ENCODE data around the gene STPG3.
"Not testable (repeated sequence)": the region's sequence is repeated elsewhere in the genome, so short reads cannot be mapped to it uniquely, and the experiment has no call there.

The STPG3 gene

DNA sequence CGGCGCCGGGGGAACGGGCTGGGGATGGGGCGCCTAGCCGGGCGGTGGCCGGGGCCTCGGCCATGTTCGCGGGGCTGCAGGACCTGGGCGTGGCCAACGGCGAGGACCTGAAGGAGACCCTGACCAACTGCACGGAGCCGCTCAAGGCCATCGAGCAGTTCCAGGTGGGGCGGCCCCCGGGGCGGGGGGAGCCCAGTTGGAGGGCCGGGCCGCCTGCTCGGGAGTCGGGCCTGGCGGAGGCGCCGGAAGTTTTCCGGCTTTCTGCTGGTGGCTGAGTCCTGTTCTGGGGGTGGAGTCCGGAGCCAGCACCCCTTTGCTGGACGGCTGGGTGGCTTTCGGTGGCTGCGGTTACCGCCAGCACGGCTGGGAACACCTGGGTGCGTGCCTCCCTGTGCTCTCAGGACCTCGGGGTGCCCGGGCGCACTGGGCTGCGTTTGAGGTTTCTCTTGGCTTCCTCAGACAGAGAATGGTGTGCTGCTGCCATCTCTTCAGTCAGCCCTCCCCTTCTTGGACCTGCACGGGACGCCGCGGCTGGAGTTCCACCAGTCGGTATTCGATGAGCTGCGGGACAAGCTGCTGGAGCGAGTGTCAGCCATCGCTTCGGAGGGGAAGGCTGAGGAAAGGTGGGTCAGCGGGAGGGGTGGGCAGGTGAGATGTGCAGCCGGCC lies 4.5 kb downstream of the STPG3 start:
- in situ Hi-C loops (cut with MboI; ENCODE audit: low sequenced_read_pairs, unreplicated experiment) = no loop called here
- TF ChIP-seq, protein P1, sequence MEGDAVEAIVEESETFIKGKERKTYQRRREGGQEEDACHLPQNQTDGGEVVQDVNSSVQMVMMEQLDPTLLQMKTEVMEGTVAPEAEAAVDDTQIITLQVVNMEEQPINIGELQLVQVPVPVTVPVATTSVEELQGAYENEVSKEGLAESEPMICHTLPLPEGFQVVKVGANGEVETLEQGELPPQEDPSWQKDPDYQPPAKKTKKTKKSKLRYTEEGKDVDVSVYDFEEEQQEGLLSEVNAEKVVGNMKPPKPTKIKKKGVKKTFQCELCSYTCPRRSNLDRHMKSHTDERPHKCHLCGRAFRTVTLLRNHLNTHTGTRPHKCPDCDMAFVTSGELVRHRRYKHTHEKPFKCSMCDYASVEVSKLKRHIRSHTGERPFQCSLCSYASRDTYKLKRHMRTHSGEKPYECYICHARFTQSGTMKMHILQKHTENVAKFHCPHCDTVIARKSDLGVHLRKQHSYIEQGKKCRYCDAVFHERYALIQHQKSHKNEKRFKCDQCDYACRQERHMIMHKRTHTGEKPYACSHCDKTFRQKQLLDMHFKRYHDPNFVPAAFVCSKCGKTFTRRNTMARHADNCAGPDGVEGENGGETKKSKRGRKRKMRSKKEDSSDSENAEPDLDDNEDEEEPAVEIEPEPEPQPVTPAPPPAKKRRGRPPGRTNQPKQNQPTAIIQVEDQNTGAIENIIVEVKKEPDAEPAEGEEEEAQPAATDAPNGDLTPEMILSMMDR (IDR thresholded peaks at IDR 0.05; ENCODE audit: borderline replicate concordance, control extremely low read depth, extremely low read depth, insufficient read depth, missing control alignments) = no peak
- DNase-seq (ENCODE audit: low spot score) = no peak

DNA sequence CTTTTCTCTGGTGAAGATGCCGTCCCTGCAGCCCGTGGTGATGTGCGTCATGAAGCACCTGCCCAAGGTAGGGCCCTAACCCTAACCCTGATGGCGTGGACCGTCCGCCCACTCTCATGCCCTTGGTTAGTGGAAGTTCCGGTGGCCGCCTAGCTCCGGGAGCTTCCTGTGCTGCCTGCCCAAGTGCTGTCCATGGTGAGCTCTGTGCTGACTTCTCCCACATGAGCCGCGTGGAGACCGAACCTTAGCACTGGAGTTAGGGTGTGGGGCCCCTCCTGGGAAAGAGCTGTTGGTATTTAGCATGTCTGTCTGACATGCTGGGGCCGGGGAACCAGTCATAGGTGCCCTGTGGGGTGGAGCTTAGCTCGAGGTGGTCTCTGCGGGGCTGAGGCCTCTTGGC lies 5.3 kb downstream of the STPG3 start:
- DNase-seq (ENCODE audit: low spot score) = no peak
- in situ Hi-C loops (cut with MboI; ENCODE audit: low sequenced_read_pairs, unreplicated experiment) = no loop called here
- TF ChIP-seq, protein P1 (IDR thresholded peaks at IDR 0.05; ENCODE audit: borderline replicate concordance, control extremely low read depth, extremely low read depth, insufficient read depth, missing control alignments) = no peak

DNA sequence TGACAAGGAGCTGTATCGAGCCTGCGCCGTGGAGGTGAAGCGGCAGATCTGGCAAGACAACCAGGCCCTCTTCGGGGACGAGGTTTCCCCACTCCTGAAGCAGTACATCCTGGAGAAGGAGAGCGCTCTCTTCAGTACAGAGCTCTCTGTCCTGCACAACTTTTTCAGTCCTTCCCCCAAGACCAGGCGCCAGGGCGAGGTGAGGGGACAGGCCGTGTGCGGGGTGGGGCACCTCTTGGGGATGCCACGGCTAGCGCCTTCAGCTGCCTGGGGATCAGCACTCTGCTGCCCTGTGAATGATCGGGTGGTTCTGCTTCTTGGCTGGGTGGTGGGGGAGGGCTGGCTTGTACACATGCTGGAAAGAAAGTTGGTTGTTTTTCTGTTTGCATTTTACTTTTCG lies 5.8 kb downstream of the STPG3 start:
- no peak for DNase-seq (ENCODE audit: low spot score)
- TF ChIP-seq, protein P1 (IDR thresholded peaks at IDR 0.05; ENCODE audit: borderline replicate concordance, control extremely low read depth, extremely low read depth, insufficient read depth, missing control alignments) = no peak
- in situ Hi-C loops (cut with MboI; ENCODE audit: low sequenced_read_pairs, unreplicated experiment) = no loop called here

DNA sequence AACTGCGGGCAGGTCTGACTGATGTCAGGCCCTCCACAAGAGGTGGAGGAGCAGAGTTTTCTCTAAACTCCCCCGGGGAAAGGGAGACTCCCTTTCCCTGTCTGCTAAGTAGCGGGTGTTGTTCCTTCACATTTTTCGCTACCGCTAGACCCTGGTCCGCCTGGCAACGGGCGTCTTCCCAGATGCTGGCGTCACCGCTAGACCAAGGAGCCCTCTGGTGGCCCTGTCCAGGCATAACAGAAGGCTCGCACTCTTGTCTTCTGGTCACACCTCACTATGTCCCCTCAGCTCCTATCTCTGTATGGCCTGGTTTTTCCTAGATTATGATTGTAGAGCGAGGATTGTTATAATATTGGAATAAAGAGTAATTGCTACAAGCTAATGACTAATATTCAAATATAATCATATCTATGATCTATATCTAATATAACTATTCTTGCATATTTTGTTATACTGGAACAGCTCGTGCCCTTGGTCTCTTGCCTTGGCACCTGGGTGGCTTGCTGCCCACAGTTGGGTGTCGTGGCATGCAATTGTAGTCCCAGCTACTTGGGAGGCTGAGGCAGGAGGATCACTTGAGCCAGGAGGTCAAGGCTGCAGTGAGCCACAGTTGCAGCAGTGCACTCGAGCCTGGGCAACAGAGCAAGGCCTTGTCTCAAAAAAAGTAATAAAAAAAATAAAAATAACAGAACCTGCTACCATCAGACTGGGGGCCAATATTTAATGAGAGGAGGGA lies 11.3 kb downstream of the STPG3 start:
- in situ Hi-C loops (cut with MboI; ENCODE audit: low sequenced_read_pairs, unreplicated experiment); DNase-seq (ENCODE audit: low spot score): not testable (repeated sequence)

DNA sequence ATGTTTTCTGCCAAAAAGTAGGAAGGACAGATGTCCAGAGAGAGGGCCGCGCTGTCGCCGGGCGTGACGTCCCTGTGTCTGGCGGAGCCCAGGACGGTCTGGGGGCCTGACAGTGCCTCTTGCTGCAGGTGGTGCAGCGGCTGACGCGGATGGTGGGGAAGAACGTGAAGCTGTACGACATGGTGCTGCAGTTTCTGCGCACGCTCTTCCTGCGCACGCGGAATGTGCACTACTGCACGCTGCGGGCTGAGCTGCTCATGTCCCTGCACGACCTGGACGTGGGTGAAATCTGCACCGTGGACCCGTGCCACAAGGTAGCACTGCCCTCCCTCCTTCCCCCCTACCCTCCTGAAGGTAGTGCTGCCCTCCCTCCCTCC lies 11.8 kb downstream of the STPG3 start:
- TF ChIP-seq, protein P1 (IDR thresholded peaks at IDR 0.05; ENCODE audit: borderline replicate concordance, control extremely low read depth, extremely low read depth, insufficient read depth, missing control alignments) = no peak
- in situ Hi-C loops (cut with MboI; ENCODE audit: low sequenced_read_pairs, unreplicated experiment) = no loop called here
- DNase-seq (ENCODE audit: low spot score) = no peak

DNA sequence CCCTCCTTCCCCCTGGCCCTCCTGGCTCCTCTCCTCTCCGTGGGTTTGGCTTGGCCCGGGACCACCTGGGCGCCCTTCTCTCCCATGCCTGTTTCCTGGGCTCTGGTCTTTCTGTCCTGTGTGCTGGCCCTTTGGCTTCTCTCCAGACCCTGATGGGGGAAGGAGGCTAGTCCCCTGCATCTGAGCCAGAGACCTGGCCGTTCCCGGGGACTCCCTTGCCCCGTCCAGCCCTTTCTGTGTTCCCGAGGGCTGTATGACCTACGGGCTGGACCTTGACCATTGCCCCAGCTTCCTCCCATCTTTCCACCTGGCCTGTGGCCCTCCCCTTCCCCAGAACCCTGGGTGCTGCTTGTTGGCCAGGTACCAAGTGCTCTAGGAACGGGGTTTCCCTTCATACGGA lies 12.4 kb downstream of the STPG3 start:
- in situ Hi-C loops (cut with MboI; ENCODE audit: low sequenced_read_pairs, unreplicated experiment) = no loop called here
- TF ChIP-seq, protein P1 (IDR thresholded peaks at IDR 0.05; ENCODE audit: borderline replicate concordance, control extremely low read depth, extremely low read depth, insufficient read depth, missing control alignments) = no peak
- no peak for DNase-seq (ENCODE audit: low spot score)

DNA sequence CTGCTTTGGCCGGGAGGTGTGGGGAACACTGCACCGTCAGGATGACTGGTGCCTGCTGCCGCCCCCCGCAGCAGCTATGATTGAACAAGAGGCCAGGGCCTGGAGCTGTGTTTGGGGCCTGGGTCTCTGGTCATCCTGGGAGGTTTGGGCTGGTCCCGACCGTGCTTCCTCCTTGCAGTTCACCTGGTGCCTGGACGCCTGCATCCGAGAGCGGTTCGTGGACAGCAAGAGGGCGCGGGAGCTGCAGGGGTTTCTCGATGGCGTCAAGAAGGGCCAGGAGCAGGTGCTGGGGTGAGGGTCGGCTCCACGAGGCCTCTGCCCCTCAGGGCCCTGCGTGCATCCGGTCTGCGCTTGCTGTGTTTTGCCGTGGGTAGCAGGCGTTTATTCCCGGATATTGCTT lies 13.0 kb downstream of the STPG3 start:
- DNase-seq (ENCODE audit: low spot score) = no peak
- in situ Hi-C loops (cut with MboI; ENCODE audit: low sequenced_read_pairs, unreplicated experiment) = no loop called here
- TF ChIP-seq, protein P1 (IDR thresholded peaks at IDR 0.05; ENCODE audit: borderline replicate concordance, control extremely low read depth, extremely low read depth, insufficient read depth, missing control alignments) = no peak
